A549 (cell line): ENCODE results near the gene LAMC3. TPM values are rescaled to one million over a fixed set of nuclear protein-coding genes. Genes with fewer than 3 reads are reported as not detected.

Experiments
- ATAC-seq, 2 experiments: fragments of 200-7000 bp in 1 of 2; fragments of >200 bp in 1 of 2; cut with Nextera tagmentation in 1 of 2; cut with Tn5 transposase in 1 of 2; 3 replicates each; pipeline versions ENCODE4 v1.8.0 to v1.9.1; 2018 to 2020; ENCODE audit warnings: mild to moderate bottlenecking in 1 of 2, moderate library complexity in 1 of 2
- CTCF ChIA-PET: fragments of 300-600 bp; sonication (Branson Sonifier 250); formaldehyde crosslinking; extraction: SDS; loops from one replicate; lab custom pipeline; 2021; ENCODE audit warnings: antibody characterized with exemption, inconsistent platforms; lab: Yijun Ruan, JAX
- POLR2A ChIA-PET: fragments of 350-600 bp; formaldehyde crosslinking; extraction: SDS; loops from one replicate; lab custom pipeline; 2021; ENCODE audit warnings: antibody characterized with exemption, inconsistent platforms; lab: Yijun Ruan, JAX
- DNase-seq, 2 experiments: peaks; one replicate each; pipeline versions ENCODE4 v3.0.0 to v3.0.0-alpha.2; 2011 to 2016; ENCODE audit warnings: low read depth in 1 of 2, low spot score in 1 of 2
- FAIRE-seq: peaks from 2 replicates; lab custom pipeline; 2011; peaks lifted over from hg19 to GRCh38; lab: Jason Lieb, UNC
- H3K27ac ChIP-seq, 2 experiments: fragments of >200 bp; sonication (Bioruptor Twin); formaldehyde crosslinking; 3 replicates each; pipeline ENCODE4 v1.5.1; 2016 to 2017
- H3K4me1 ChIP-seq: fragments of >200 bp; sonication (Bioruptor Twin); formaldehyde crosslinking; 3 replicates; pipeline ENCODE4 v1.6.1; 2016
- H3K4me2 ChIP-seq: fragments of >200 bp; sonication (Bioruptor Twin); formaldehyde crosslinking; 3 replicates; pipeline ENCODE4 v1.6.1; 2016
- H3K4me3 ChIP-seq: fragments of >200 bp; sonication (Bioruptor Twin); formaldehyde crosslinking; 3 replicates; pipeline ENCODE4 v1.5.1; 2016
- H3K9me3 ChIP-seq: fragments of >200 bp; sonication (Bioruptor Twin); formaldehyde crosslinking; 3 replicates; pipeline ENCODE4 v1.6.1; 2016
- CBX8 ChIP-seq: fragments of 200-600 bp; sonication (generic); IDR thresholded peaks from 2 replicates; pipeline ENCODE4 v1.6.1; 2016
- CHD2 ChIP-seq: fragments of 150-350 bp; IDR thresholded peaks from 2 replicates; pipeline ENCODE4 v1.6.1; 2014; ENCODE audit warnings: low read length; ENCODE audit not compliant: partially characterized antibody
- CHD4 ChIP-seq: fragments of 200-600 bp; sonication (generic); IDR thresholded peaks from 2 replicates; pipeline ENCODE4 v1.6.1; 2016; ENCODE audit warnings: antibody characterized with exemption, mild to moderate bottlenecking, borderline replicate concordance
- EHMT2 ChIP-seq: fragments of 200-600 bp; sonication (generic); IDR thresholded peaks from 2 replicates; pipeline ENCODE4 v1.6.1; 2016; ENCODE audit warnings: antibody characterized with exemption, low read depth, mild to moderate bottlenecking, moderate library complexity
- EP300 ChIP-seq, 2 experiments: fragments of >200 bp; sonication (Bioruptor Twin); formaldehyde crosslinking; IDR thresholded peaks; 2 replicates in 1 of 2; 3 replicates in 1 of 2; pipeline ENCODE4 v1.6.1; 2016 to 2017
- ESRRA ChIP-seq: fragments of 150-350 bp; IDR thresholded peaks from 2 replicates; pipeline ENCODE4 v1.6.1; 2014; ENCODE audit warnings: mild to moderate bottlenecking, low read length, borderline replicate concordance
- FOSL2 ChIP-seq, 2 experiments: fragments of 450-650 bp in 1 of 2; fragments of >200 bp in 1 of 2; sonication (Bioruptor Twin) in 1 of 2; formaldehyde crosslinking; IDR thresholded peaks; 2 replicates each; pipeline versions ENCODE4 v1.5.0 to v1.6.1; 2016 to 2020; ENCODE audit warnings: mild to moderate bottlenecking in 1 of 2, moderate library complexity in 1 of 2
- HOXB13 ChIP-seq: fragments of 250-450 bp; sonication (Bioruptor Pico); IDR thresholded peaks from 2 replicates; pipeline ENCODE4 v1.5.0; 2020; ENCODE audit warnings: low read depth, mild to moderate bottlenecking, moderate library complexity
- JUNB ChIP-seq: fragments of >200 bp; sonication (Bioruptor Twin); formaldehyde crosslinking; IDR thresholded peaks from 2 replicates; pipeline ENCODE4 v1.6.1; 2016
- KDM1A ChIP-seq: fragments of 200-600 bp; sonication (generic); IDR thresholded peaks from 2 replicates; pipeline ENCODE4 v1.6.1; 2016; ENCODE audit warnings: low read depth, mild to moderate bottlenecking
- MAFK ChIP-seq: fragments of 450-650 bp; IDR thresholded peaks from 2 replicates; pipeline ENCODE4 v1.6.1; 2014; ENCODE audit not compliant: partially characterized antibody
- NR3C1 ChIP-seq: fragments of >200 bp; sonication (Bioruptor Twin); formaldehyde crosslinking; IDR thresholded peaks from 3 replicates; pipeline ENCODE4 v1.6.1; 2017
- POLR2A ChIP-seq: IDR thresholded peaks from 2 replicates; pipeline ENCODE4 v1.6.1; 2012; ENCODE audit warnings: mild to moderate bottlenecking, low read length
- POLR2AphosphoS2 ChIP-seq: conservative IDR thresholded peaks from 2 replicates; pipeline ENCODE4 v1.6.1; 2012; ENCODE audit warnings: low read length, improper control_type of control experiment, inconsistent platforms
- RAD21 ChIP-seq, 2 experiments: fragments of >200 bp in 1 of 2; sonication (Bioruptor Twin) in 1 of 2; formaldehyde crosslinking in 1 of 2; IDR thresholded peaks in 1 of 2; conservative IDR thresholded peaks in 1 of 2; 2 replicates in 1 of 2; 3 replicates in 1 of 2; pipeline ENCODE4 v1.6.1; 2012 to 2018; ENCODE audit warnings: inconsistent platforms in 1 of 2
- RARB ChIP-seq: fragments of 250-450 bp; sonication (Bioruptor Pico); IDR thresholded peaks from 2 replicates; pipeline ENCODE4 v1.8.0; 2021; ENCODE audit warnings: mild to moderate bottlenecking, moderate library complexity
- RNF2 ChIP-seq: fragments of 200-600 bp; sonication (generic); IDR thresholded peaks from 2 replicates; pipeline ENCODE4 v1.6.1; 2016; ENCODE audit warnings: low read depth, mild to moderate bottlenecking, antibody characterized with exemption, moderate library complexity, borderline replicate concordance
- SMC3 ChIP-seq: fragments of >200 bp; sonication (Bioruptor Twin); formaldehyde crosslinking; IDR thresholded peaks from 3 replicates; pipeline ENCODE4 v1.6.1; 2018; ENCODE audit warnings: inconsistent platforms
- WGBS: methylation state at CpG from one replicate; pipeline ENCODE4 v1.1.6; 2017; ENCODE audit errors: missing lambda C conversion rate; 5-methylcytosine and 5-hydroxymethylcytosine counted together
- polyA plus RNA-seq, 4 experiments: library from polyadenylated mRNA; depleted of rRNA in 3 of 4; stranded (reverse); fragments of >200 nt; fragmentation: RNase III in 1 of 4; extraction: RNeasy Plus Mini Kit Qiagen cat#74134 plus additional on column Dnase treatment in 1 of 4; gene quantifications; 2 replicates in 3 of 4; 3 replicates in 1 of 4; pipeline ENCODE4 v1.2.3, GENCODE V29; 2011 to 2017
- TF ChIP-seq, protein P1 (sequence below): fragments of 250-450 bp; sonication (Bioruptor Pico); IDR thresholded peaks from 2 replicates; pipeline ENCODE4 v1.5.0; 2021; ENCODE audit warnings: mild to moderate bottlenecking, moderate library complexity, borderline replicate concordance
- TF ChIP-seq, protein P2 (sequence below): IDR thresholded peaks from 2 replicates; pipeline ENCODE4 v1.6.1; 2012
- TF ChIP-seq, protein P3 (sequence below): fragments of 200-600 bp; sonication (generic); IDR thresholded peaks from 2 replicates; pipeline ENCODE4 v1.6.1; 2016; ENCODE audit warnings: antibody characterized with exemption, mild to moderate bottlenecking, moderate library complexity

The LAMC3 gene
- polyA plus RNA-seq, 2 of the 4 experiments (the other 2 are of a cell fraction) = 1.0 to 1.5 TPM

DNA sequence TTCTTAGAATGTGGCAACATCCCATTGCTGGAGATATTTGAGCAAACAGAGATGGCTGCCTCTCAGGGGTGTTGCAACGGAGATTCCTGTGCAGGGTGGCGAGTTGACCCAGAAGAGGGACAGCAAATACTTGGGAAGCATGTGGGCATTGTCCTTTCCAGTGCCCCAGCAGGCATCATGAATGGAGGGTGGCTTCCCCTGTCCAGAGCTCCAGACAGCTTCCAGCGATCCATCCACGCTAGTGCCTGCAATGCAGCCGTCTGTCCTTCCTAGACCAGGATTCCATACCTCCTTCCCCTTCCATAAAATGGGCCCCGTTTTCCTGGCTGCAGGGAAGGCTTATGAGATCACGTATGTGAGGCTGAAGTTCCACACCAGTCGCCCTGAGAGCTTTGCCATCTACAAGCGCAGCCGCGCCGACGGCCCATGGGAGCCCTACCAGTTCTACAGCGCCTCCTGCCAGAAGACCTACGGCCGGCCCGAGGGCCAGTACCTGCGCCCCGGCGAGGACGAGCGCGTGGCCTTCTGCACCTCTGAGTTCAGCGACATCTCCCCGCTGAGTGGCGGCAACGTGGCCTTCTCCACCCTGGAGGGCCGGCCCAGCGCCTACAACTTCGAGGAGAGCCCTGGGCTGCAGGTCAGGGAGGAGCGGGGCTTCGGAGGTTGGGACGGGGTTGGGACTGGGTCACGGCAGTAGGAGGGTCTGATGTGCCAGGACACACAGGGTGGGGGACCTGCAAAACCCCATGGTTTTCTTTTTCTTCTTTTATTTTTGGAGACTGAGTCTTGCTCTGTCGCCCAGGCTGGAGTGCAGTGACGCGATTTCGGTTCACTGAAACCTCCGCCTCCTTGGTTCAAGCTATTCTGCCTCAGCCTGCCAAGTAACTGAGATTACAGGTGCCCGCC is 17.2 kb downstream of the LAMC3 start:
- POLR2A ChIA-PET = no interaction called here
- peaks cover 11% of the 10 kb centered on the region for H3K4me1 ChIP-seq
- 92% methylated on average over 40 of the region's 40 CpGs for WGBS
- no peaks in the 10 kb centered on the region for H3K9me3 ChIP-seq
- TF ChIP-seq POLR2A = no peak
- TF ChIP-seq, protein P1, sequence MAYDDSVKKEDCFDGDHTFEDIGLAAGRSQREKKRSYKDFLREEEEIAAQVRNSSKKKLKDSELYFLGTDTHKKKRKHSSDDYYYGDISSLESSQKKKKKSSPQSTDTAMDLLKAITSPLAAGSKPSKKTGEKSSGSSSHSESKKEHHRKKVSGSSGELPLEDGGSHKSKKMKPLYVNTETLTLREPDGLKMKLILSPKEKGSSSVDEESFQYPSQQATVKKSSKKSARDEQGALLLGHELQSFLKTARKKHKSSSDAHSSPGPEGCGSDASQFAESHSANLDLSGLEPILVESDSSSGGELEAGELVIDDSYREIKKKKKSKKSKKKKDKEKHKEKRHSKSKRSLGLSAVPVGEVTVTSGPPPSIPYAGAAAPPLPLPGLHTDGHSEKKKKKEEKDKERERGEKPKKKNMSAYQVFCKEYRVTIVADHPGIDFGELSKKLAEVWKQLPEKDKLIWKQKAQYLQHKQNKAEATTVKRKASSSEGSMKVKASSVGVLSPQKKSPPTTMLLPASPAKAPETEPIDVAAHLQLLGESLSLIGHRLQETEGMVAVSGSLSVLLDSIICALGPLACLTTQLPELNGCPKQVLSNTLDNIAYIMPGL = no peak
- no peak for TF ChIP-seq SMC3
- no peak for TF ChIP-seq EP300 (IDR thresholded peaks at IDR 0.05)
- no peak for TF ChIP-seq RARB (CRISPR knock-in tag)
- TF ChIP-seq ESRRA = no peak
- TF ChIP-seq NR3C1 = no peak
- no peak for TF ChIP-seq RAD21 (conservative IDR thresholded peaks at IDR 0.05 in 1 of 2, IDR thresholded peaks at IDR 0.05 in 1 of 2)
- no peak for TF ChIP-seq RNF2
- TF ChIP-seq KDM1A = no peak
- TF ChIP-seq, protein P2, sequence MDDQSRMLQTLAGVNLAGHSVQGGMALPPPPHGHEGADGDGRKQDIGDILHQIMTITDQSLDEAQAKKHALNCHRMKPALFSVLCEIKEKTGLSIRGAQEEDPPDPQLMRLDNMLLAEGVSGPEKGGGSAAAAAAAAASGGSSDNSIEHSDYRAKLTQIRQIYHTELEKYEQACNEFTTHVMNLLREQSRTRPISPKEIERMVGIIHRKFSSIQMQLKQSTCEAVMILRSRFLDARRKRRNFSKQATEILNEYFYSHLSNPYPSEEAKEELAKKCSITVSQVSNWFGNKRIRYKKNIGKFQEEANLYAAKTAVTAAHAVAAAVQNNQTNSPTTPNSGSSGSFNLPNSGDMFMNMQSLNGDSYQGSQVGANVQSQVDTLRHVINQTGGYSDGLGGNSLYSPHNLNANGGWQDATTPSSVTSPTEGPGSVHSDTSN = no peak
- TF ChIP-seq EHMT2 = no peak
- TF ChIP-seq, protein P3, sequence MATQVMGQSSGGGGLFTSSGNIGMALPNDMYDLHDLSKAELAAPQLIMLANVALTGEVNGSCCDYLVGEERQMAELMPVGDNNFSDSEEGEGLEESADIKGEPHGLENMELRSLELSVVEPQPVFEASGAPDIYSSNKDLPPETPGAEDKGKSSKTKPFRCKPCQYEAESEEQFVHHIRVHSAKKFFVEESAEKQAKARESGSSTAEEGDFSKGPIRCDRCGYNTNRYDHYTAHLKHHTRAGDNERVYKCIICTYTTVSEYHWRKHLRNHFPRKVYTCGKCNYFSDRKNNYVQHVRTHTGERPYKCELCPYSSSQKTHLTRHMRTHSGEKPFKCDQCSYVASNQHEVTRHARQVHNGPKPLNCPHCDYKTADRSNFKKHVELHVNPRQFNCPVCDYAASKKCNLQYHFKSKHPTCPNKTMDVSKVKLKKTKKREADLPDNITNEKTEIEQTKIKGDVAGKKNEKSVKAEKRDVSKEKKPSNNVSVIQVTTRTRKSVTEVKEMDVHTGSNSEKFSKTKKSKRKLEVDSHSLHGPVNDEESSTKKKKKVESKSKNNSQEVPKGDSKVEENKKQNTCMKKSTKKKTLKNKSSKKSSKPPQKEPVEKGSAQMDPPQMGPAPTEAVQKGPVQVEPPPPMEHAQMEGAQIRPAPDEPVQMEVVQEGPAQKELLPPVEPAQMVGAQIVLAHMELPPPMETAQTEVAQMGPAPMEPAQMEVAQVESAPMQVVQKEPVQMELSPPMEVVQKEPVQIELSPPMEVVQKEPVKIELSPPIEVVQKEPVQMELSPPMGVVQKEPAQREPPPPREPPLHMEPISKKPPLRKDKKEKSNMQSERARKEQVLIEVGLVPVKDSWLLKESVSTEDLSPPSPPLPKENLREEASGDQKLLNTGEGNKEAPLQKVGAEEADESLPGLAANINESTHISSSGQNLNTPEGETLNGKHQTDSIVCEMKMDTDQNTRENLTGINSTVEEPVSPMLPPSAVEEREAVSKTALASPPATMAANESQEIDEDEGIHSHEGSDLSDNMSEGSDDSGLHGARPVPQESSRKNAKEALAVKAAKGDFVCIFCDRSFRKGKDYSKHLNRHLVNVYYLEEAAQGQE = no peak
- TF ChIP-seq CHD2 = no peak
- TF ChIP-seq POLR2AphosphoS2 = no peak
- TF ChIP-seq HOXB13 (CRISPR knock-in tag) = no peak
- DNase-seq (no peak), ATAC-seq (no peak), FAIRE-seq (no peak)
- no peak overlapping the region for H3K4me3 ChIP-seq
- H3K4me2 ChIP-seq = no peak overlapping the region
- H3K27ac ChIP-seq = no peak overlapping the region
- CTCF ChIA-PET = interaction anchor here (1.0 to 2.2 kb wide), 5 partner anchors 20 to 156 kb away, joined by 3 to 16 read pairs (median 10); no protein-coding TSS in a partner anchor

DNA sequence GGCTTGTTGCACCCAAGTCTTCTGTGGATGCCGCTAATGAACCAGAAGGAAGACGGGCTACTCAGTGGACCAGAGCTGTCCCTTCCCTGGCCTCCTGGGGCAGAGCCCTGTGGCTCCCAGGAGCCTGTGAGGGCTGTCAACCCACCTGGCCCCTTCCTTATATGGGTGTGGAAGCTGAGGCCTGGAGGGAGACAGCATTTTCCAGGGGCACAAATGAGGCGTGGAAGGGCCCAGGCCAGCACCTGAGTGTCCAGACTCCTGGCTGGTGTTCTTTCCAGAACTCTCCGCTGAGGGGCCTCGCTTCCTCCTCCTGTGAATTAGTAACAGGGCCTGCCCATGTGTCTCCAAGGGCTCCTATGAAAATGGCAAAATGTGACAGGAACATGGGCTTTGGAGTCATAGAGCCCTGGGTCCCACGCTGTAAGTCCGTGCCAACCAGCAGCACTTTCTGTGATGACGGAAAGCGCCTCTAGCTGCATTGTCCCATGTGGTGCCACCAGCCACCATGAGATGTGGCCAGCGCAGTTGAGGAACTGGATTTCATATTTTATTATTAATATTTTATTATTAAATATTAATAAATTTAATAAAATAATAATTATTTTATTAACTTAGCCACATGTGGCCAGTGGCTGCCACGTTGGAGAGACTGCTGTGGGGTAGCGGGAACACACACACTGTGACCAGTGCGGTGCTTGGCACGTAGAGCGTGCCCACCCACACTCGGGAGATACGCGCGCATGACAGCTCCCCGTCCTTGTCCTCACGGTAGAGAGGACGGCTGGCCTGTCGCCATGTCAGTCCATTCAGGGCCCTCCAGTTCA is 18.3 kb downstream of the LAMC3 start:
- peaks cover 11% of the 10 kb centered on the region for H3K4me1 ChIP-seq
- ChIA-PET CTCF (interaction anchor here (1.3 to 2.2 kb wide), 5 partner anchors 10 to 30 kb away, joined by 4 to 16 read pairs (median 5); no protein-coding TSS in a partner anchor), POLR2A (no interaction called here)
- no peaks in the 10 kb centered on the region for H3K9me3 ChIP-seq
- H3K4me2 ChIP-seq = no peak overlapping the region
- no peak for DNase-seq
- FAIRE-seq = no peak
- no peak for TF ChIP-seq CBX8
- no peak for TF ChIP-seq JUNB
- no peak for TF ChIP-seq FOSL2 (IDR thresholded peaks at IDR 0.05)
- no peak for TF ChIP-seq FOSL2 (CRISPR knock-in tag; IDR thresholded peaks at IDR 0.05)
- no peak for TF ChIP-seq CHD4
- TF ChIP-seq MAFK = no peak
- no peak overlapping the region for H3K4me3 ChIP-seq
- ATAC-seq = no peak
- 92% methylated on average over 22 of the region's 23 CpGs for WGBS
- no peak overlapping the region for H3K27ac ChIP-seq
